ENCODE measurements around the gene ARID1B.

GRCh38 chr6:156773935-156774852 lies 3.0 kb upstream of the ARID1B start:
- TF ChIP-seq CTCF (IDR thresholded peaks at IDR 0.05 in 2 of 3, conservative IDR thresholded peaks at IDR 0.05 in 1 of 3; ENCODE audit: borderline replicate concordance in 1 of 3, insufficient read depth in 1 of 3, low read depth in 2 of 3, low read length in 2 of 3) (no peak), POLR2A (IDR thresholded peaks at IDR 0.05; ENCODE audit: borderline replicate concordance, extremely low read depth, insufficient read depth, insufficient read length) (no peak), YY1 (IDR thresholded peaks at IDR 0.05; ENCODE audit: extremely low read depth, insufficient replicate concordance, low read depth, low read length) (no peak), ZFX (IDR thresholded peaks at IDR 0.05) (no peak), ATF3 (IDR thresholded peaks at IDR 0.05) (no peak), SRF (IDR thresholded peaks at IDR 0.05; ENCODE audit: low read depth) (no peak), REST (IDR thresholded peaks at IDR 0.05; ENCODE audit: low read depth) (no peak), SIN3A (IDR thresholded peaks at IDR 0.05; ENCODE audit: low read depth) (no peak), FOSL1 (IDR thresholded peaks at IDR 0.05; ENCODE audit: low read depth) (no peak)
